OCI-LY3 (cell line): ENCODE data around the gene ST3GAL5.

Source experiments
- H2AFZ ChIP-seq: fragments of 200-600, 300-600 bp; shearing (Covaris generic); 2 replicates; pipeline ENCODE4 v1.6.0; 2014; ENCODE audit warnings: antibody characterized with exemption, low read depth, low read length
- H3K27ac ChIP-seq: fragments of 200-600, 300-600 bp; sonication (generic); 2 replicates; pipeline ENCODE4 v1.5.1; 2014; ENCODE audit warnings: mild to moderate bottlenecking, low read length, moderate library complexity, mixed read lengths
- H3K27me3 ChIP-seq: fragments of 200-600, 300-600 bp; sonication (generic); 2 replicates; pipeline ENCODE4 v1.6.1; 2014; ENCODE audit warnings: low read depth, low read length, mixed read lengths
- H3K36me3 ChIP-seq: fragments of 200-600, 300-600 bp; sonication (generic); replicated peaks from 2 replicates; pipeline ENCODE3; 2014; ENCODE audit warnings: low read depth, low read length, mixed read lengths
- H3K4me1 ChIP-seq: fragments of 300-600, 200-600 bp; sonication (generic); 2 replicates; pipeline ENCODE4 v1.6.1; 2014; ENCODE audit warnings: low read length, mixed read lengths
- H3K4me2 ChIP-seq: fragments of 200-600, 300-600 bp; sonication (generic); 2 replicates; pipeline ENCODE4 v1.6.1; 2014; ENCODE audit warnings: low read length, mixed read lengths
- H3K4me3 ChIP-seq: fragments of 300-600, 200-600 bp; sonication (generic); 2 replicates; pipeline ENCODE4 v1.5.1; 2014; ENCODE audit warnings: antibody characterized with exemption, mild to moderate bottlenecking, low read length, moderate library complexity
- H3K79me2 ChIP-seq: fragments of 300-600, 200-600 bp; shearing (Covaris generic); 2 replicates; pipeline ENCODE4 v1.6.1; 2014; ENCODE audit warnings: mild to moderate bottlenecking, low read length, mixed read lengths
- H3K9ac ChIP-seq: fragments of 300-600, 200-600 bp; shearing (Covaris generic); 2 replicates; pipeline ENCODE4 v1.6.0; 2014; ENCODE audit warnings: mild to moderate bottlenecking, low read length, moderate library complexity
- H3K9me3 ChIP-seq: fragments of 200-600, 300-600 bp; shearing (Covaris generic); 2 replicates; pipeline ENCODE4 v1.6.1; 2014; ENCODE audit warnings: low read length, mixed read lengths; ENCODE audit not compliant: insufficient read depth
- H4K20me1 ChIP-seq: fragments of 200-600, 300-600 bp; sonication (generic); 2 replicates; pipeline ENCODE4 v1.6.1; 2016; ENCODE audit warnings: low read length, mixed read lengths; ENCODE audit not compliant: insufficient read depth
- CTCF ChIP-seq: fragments of 200-600, 300-600 bp; sonication (generic); IDR thresholded peaks from 2 replicates; pipeline ENCODE4 v1.5.1; 2014; ENCODE audit warnings: antibody characterized with exemption, low read length, low read depth
- EZH2phosphoT487 ChIP-seq: fragments of 200-600 bp; shearing (Covaris generic); IDR thresholded peaks from 2 replicates; pipeline ENCODE4 v1.6.1; 2018; ENCODE audit warnings: antibody characterized with exemption, mixed run types, low read depth

Gene ST3GAL5

GRCh38 chr2:85875350-85876050, 13.3 kb downstream of the ST3GAL5 start:
- peaks cover 9% of the 10 kb centered on the region for H3K4me1 ChIP-seq

GRCh38 chr2:85873679-85874078, 15.1 kb downstream of the ST3GAL5 start:
- Histone ChIP-seq H3K4me3 (no peak overlapping the region), H4K20me1 (peaks cover 81% of the 10 kb centered on the region), H3K79me2 (peaks cover 100% of the 10 kb centered on the region), H3K9me3 (no peaks in the 10 kb centered on the region), H3K4me2 (no peak overlapping the region), H3K9ac (no peak overlapping the region), H3K27me3 (no peaks in the 10 kb centered on the region), H3K4me1 (peaks cover 9% of the 10 kb centered on the region), H3K36me3 (peaks cover 73% of the 10 kb centered on the region), H2AFZ (no peak overlapping the region), H3K27ac (no peak overlapping the region)
- peak; percentile 26 for TF ChIP-seq CTCF
- TF ChIP-seq EZH2phosphoT487 = no peak

More at GRCh38 chr2:85875350-85876050, 13.3 kb downstream of the ST3GAL5 start:
- Histone ChIP-seq H3K4me3 (no peak overlapping the region), H4K20me1 (peaks cover 90% of the 10 kb centered on the region), H3K4me2 (peak overlapping the region; percentile 7; the same call in 1 of the 2 replicates), H3K9me3 (peaks cover 5% of the 10 kb centered on the region; the same call in 1 of the 2 replicates), H3K79me2 (peaks cover 100% of the 10 kb centered on the region), H3K36me3 (peaks cover 72% of the 10 kb centered on the region), H3K27ac (no peak overlapping the region), H2AFZ (no peak overlapping the region), H3K9ac (no peak overlapping the region), H3K27me3 (no peaks in the 10 kb centered on the region)
- TF ChIP-seq CTCF (no peak), EZH2phosphoT487 (no peak)

- Histone ChIP-seq H3K27me3 (no peaks in the 10 kb centered on the region), H3K36me3 (peaks cover 69% of the 10 kb centered on the region), H3K9ac (no peak overlapping the region), H3K27ac (no peak overlapping the region), H4K20me1 (peaks cover 71% of the 10 kb centered on the region), H3K4me3 (no peak overlapping the region), H3K4me2 (no peak overlapping the region), H3K79me2 (peaks cover 95% of the 10 kb centered on the region), H2AFZ (no peak overlapping the region), H3K4me1 (peaks cover 12% of the 10 kb centered on the region), H3K9me3 (no peaks in the 10 kb centered on the region)
- TF ChIP-seq CTCF (no peak), EZH2phosphoT487 (no peak)
Measured at GRCh38 chr2:85872536-85873161, 16.1 kb downstream of the ST3GAL5 start.

GRCh38 chr2:85871494-85872164, 17.2 kb downstream of the ST3GAL5 start:
- Histone ChIP-seq H3K27me3 (no peaks in the 10 kb centered on the region), H3K27ac (no peak overlapping the region), H3K4me1 (peaks cover 22% of the 10 kb centered on the region), H4K20me1 (peaks cover 61% of the 10 kb centered on the region), H3K9ac (no peak overlapping the region), H3K4me3 (no peak overlapping the region), H2AFZ (no peak overlapping the region), H3K4me2 (no peak overlapping the region), H3K9me3 (no peaks in the 10 kb centered on the region), H3K79me2 (peaks cover 95% of the 10 kb centered on the region), H3K36me3 (peaks cover 66% of the 10 kb centered on the region)
- no peak for TF ChIP-seq CTCF
- no peak for TF ChIP-seq EZH2phosphoT487
